ENCODE data around the gene FUT8.

- TF ChIP-seq CTCF (IDR thresholded peaks at IDR 0.05) (no peak), POLR2A (IDR thresholded peaks at IDR 0.05) (no peak)
These were observed 25.4 kb upstream of the FUT8 start for GRCh38 chr14:65387171-65387570.
